Brain microvascular endothelial cell (primary cell): Measurements from ENCODE around the gene ATG4B.
A peak's percentile ranks its signal among the peaks of the same experiment; 100 is the strongest.

Experiments used
- DNase-seq: peaks from one replicate; pipeline ENCODE4 v3.0.0-alpha.2; 2020
- H3K27ac ChIP-seq: fragments of 250-450 bp; sonication (Bioruptor Pico); 2 replicates; pipeline ENCODE4 v1.5.1; 2020; ENCODE audit warnings: mild to moderate bottlenecking, moderate library complexity
- H3K27me3 ChIP-seq: fragments of 250-450 bp; sonication (Bioruptor Pico); replicated peaks from 2 replicates; pipeline ENCODE4 v1.5.1; 2020; ENCODE audit warnings: mild to moderate bottlenecking
- H3K36me3 ChIP-seq: fragments of 250-450 bp; sonication (Bioruptor Pico); replicated peaks from 2 replicates; pipeline ENCODE4 v1.5.1; 2020; ENCODE audit warnings: mild to moderate bottlenecking
- H3K4me3 ChIP-seq: 2 replicates; pipeline ENCODE4 v1.5.1; 2011; ENCODE audit warnings: low read depth, mild to moderate bottlenecking, control low read depth, low read length, moderate library complexity
- CTCF ChIP-seq: IDR thresholded peaks from 2 replicates; pipeline ENCODE4 v1.5.1; 2011; ENCODE audit warnings: low read depth, mild to moderate bottlenecking, moderate library complexity, low read length, control low read depth, inconsistent platforms; ENCODE audit errors: missing control alignments
- in situ Hi-C: cut with HindIII; loops from 2 replicates; pipeline ENCODE4 v1.10.0; 2017; ENCODE audit warnings: low sequenced_read_pairs, low pct_ligation_motif_present

The ATG4B gene

GRCh38 chr2:241636182-241637017 lies 1.1 kb upstream of the ATG4B start:
- DNase-seq = no peak
- Histone ChIP-seq H3K36me3 (peaks cover 32% of the 10 kb centered on the region), H3K27me3 (no peaks in the 10 kb centered on the region), H3K4me3 (peak overlapping the region; percentile 91), H3K27ac (peak overlapping the region; percentile 96)
- in situ Hi-C loops = no loop called here
- TF ChIP-seq CTCF = no peak

- Histone ChIP-seq H3K4me3 (peak overlapping the region; percentile 91), H3K27ac (peak overlapping the region; percentile 96), H3K36me3 (peaks cover 16% of the 10 kb centered on the region), H3K27me3 (no peaks in the 10 kb centered on the region)
- no peak for DNase-seq
- TF ChIP-seq CTCF = no peak
- in situ Hi-C loops = no loop called here
Measured at GRCh38 chr2:241637795-241638660, 535 bp downstream of the ATG4B start.

GRCh38 chr2:241638940-241639339 lies 1.4 kb downstream of the ATG4B start:
- DNase-seq = no peak
- Histone ChIP-seq H3K4me3 (no peak overlapping the region), H3K27me3 (no peaks in the 10 kb centered on the region), H3K36me3 (peaks cover 9% of the 10 kb centered on the region), H3K27ac (no peak overlapping the region)
- in situ Hi-C loops = no loop called here
- no peak for TF ChIP-seq CTCF

- in situ Hi-C loops = no loop called here
- DNase-seq = no peak
- no peak for TF ChIP-seq CTCF
- Histone ChIP-seq H3K4me3 (no peak overlapping the region), H3K27me3 (no peaks in the 10 kb centered on the region), H3K36me3 (peaks cover 9% of the 10 kb centered on the region), H3K27ac (no peak overlapping the region)
Measured at GRCh38 chr2:241639385-241639784, 1.9 kb downstream of the ATG4B start.

- TF ChIP-seq CTCF = no peak
- Histone ChIP-seq H3K27me3 (no peaks in the 10 kb centered on the region), H3K27ac (no peak overlapping the region), H3K36me3 (peaks cover 9% of the 10 kb centered on the region), H3K4me3 (no peak overlapping the region)
- in situ Hi-C loops = no loop called here
- DNase-seq = no peak
Measured at GRCh38 chr2:241640165-241640795, 2.8 kb downstream of the ATG4B start.
